Fibroblast of villous mesenchyme (primary cell): ENCODE results near the gene TMA7B. TPM values are rescaled to one million over a fixed set of nuclear protein-coding genes. Genes with fewer than 3 reads are reported as not detected.

Source experiments
- DNase-seq: peaks from one replicate; pipeline ENCODE4 v3.0.0-alpha.2; 2010; ENCODE audit warnings: low read depth
- H3K4me3 ChIP-seq: 2 replicates; pipeline ENCODE4 v1.5.1; 2011; ENCODE audit warnings: low read depth, mild to moderate bottlenecking, low read length
- CTCF ChIP-seq: IDR thresholded peaks from 2 replicates; pipeline ENCODE4 v1.5.1; 2012; ENCODE audit warnings: low read depth, mild to moderate bottlenecking, low read length; ENCODE audit not compliant: insufficient read depth
- total RNA-seq: library from RNA; depleted of rRNA; stranded (reverse); fragments of >200 nt; gene quantifications from 2 replicates; pipeline ENCODE4 v1.2.3, GENCODE V29; 2012

The TMA7B gene
- total RNA-seq, 1 donor: not detected

GRCh38 chr22:39979458-39979857 is 19.3 kb downstream of the TMA7B start:
- no peak for TF ChIP-seq CTCF
- no peak for DNase-seq

GRCh38 chr22:39980596-39980995 is 20.4 kb downstream of the TMA7B start:
- no peak for TF ChIP-seq CTCF
- no peak for DNase-seq
- H3K4me3 ChIP-seq: no peak overlapping the region

More at GRCh38 chr22:39979458-39979857, 19.3 kb downstream of the TMA7B start:
- H3K4me3 ChIP-seq: no peak overlapping the region

- no peak for DNase-seq
- TF ChIP-seq CTCF: no peak
- no peak overlapping the region for H3K4me3 ChIP-seq
These were observed 23.1 kb downstream of the TMA7B start for GRCh38 chr22:39983346-39983745.

GRCh38 chr22:39984006-39984405 is 23.8 kb downstream of the TMA7B start:
- H3K4me3 ChIP-seq: no peak overlapping the region
- no peak for TF ChIP-seq CTCF
- DNase-seq: peak; percentile 31

- TF ChIP-seq CTCF: no peak
- no peak for DNase-seq
- no peak overlapping the region for H3K4me3 ChIP-seq
These were observed 24.5 kb downstream of the TMA7B start for GRCh38 chr22:39984746-39985145.

- no peak for DNase-seq
- H3K4me3 ChIP-seq: no peak overlapping the region
- no peak for TF ChIP-seq CTCF
These were observed 25.3 kb downstream of the TMA7B start for GRCh38 chr22:39985383-39986035.
